Measurements from ENCODE around the gene GPX6.
A peak's percentile ranks its signal among the peaks of the same experiment; 100 is the strongest.
"Not testable (repeated sequence)": the region's sequence is repeated elsewhere in the genome, so short reads cannot be mapped to it uniquely, and the experiment has no call there.

GPX6 gene, protein sequence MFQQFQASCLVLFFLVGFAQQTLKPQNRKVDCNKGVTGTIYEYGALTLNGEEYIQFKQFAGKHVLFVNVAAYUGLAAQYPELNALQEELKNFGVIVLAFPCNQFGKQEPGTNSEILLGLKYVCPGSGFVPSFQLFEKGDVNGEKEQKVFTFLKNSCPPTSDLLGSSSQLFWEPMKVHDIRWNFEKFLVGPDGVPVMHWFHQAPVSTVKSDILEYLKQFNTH

GRCh38 chr6:28515676-28516075 lies at the start of gene GPX6:
Gene GPX6, minus strand, starts transcription at chr6:28515793. Its CDS starts 50 bp downstream, at chr6:28515743.
- H3K4me3 ChIP-seq: no peak within 1 kb of the TSS
- peaks cover 10% of the 10 kb centered on the region; the same call in 1 of the 2 replicates for H3K27me3 ChIP-seq (ENCODE audit: low read depth)
- in situ Hi-C loops (cut with MboI; ENCODE audit: low sequenced_read_pairs): no loop called here
- H3K9me3 ChIP-seq: no peaks in the 10 kb centered on the region
- H3K4me1 ChIP-seq: no peaks in the 10 kb centered on the region
- DNase-seq (ENCODE audit: low spot score in 2 of 2): no peak
- H3K36me3 ChIP-seq (replicated peaks): no peaks in the 10 kb centered on the region

- Histone ChIP-seq H3K27me3 (ENCODE audit: low read depth) (peaks cover 5% of the 10 kb centered on the region), H3K9me3 (no peaks in the 10 kb centered on the region), H3K4me1 (no peaks in the 10 kb centered on the region), H3K36me3 (replicated peaks) (no peaks in the 10 kb centered on the region), H3K4me3 (no peak overlapping the region)
- DNase-seq (ENCODE audit: low spot score in 2 of 2): no peak
- in situ Hi-C loops (cut with MboI; ENCODE audit: low sequenced_read_pairs): no loop called here
Measured at GRCh38 chr6:28563430-28564095, 48.0 kb upstream of the GPX6 start.

- no peak overlapping the region for H3K4me3 ChIP-seq
- in situ Hi-C loops (cut with MboI; ENCODE audit: low sequenced_read_pairs): no loop called here
- DNase-seq (ENCODE audit: low spot score in 2 of 2): no peak
- H3K4me1 ChIP-seq: no peaks in the 10 kb centered on the region
- H3K36me3 ChIP-seq (replicated peaks): no peaks in the 10 kb centered on the region
- H3K27me3 ChIP-seq (ENCODE audit: low read depth): peaks cover 5% of the 10 kb centered on the region
- H3K9me3 ChIP-seq: no peaks in the 10 kb centered on the region
Measured at GRCh38 chr6:28558629-28559028, 43.0 kb upstream of the GPX6 start.

DNA sequence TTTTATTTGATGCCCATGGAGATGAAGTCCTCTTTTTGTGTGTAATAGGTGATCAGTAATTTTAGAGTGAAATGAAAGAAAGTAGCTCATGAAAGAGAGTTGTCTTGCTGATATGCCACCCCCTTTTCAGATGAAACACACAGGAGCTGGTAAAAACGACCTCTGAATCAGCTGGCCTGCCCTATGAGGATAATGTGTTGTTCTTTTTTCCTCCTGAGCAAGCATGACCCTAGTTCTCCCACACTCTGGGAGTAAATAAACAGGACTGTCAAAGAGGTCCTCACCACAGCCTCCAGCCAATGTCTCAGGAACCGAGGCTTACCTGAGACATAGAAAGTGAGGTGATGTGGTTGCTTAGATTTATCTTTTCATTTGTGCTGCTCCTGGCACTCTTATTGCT lies 39.5 kb upstream of the GPX6 start:
- Histone ChIP-seq H3K27me3 (ENCODE audit: low read depth) (peaks cover 12% of the 10 kb centered on the region), H3K4me3 (no peak overlapping the region), H3K9me3 (no peaks in the 10 kb centered on the region), H3K36me3 (replicated peaks) (no peaks in the 10 kb centered on the region), H3K4me1 (no peaks in the 10 kb centered on the region)
- in situ Hi-C loops (cut with MboI; ENCODE audit: low sequenced_read_pairs): no loop called here
- no peak for DNase-seq (ENCODE audit: low spot score in 2 of 2)

DNA sequence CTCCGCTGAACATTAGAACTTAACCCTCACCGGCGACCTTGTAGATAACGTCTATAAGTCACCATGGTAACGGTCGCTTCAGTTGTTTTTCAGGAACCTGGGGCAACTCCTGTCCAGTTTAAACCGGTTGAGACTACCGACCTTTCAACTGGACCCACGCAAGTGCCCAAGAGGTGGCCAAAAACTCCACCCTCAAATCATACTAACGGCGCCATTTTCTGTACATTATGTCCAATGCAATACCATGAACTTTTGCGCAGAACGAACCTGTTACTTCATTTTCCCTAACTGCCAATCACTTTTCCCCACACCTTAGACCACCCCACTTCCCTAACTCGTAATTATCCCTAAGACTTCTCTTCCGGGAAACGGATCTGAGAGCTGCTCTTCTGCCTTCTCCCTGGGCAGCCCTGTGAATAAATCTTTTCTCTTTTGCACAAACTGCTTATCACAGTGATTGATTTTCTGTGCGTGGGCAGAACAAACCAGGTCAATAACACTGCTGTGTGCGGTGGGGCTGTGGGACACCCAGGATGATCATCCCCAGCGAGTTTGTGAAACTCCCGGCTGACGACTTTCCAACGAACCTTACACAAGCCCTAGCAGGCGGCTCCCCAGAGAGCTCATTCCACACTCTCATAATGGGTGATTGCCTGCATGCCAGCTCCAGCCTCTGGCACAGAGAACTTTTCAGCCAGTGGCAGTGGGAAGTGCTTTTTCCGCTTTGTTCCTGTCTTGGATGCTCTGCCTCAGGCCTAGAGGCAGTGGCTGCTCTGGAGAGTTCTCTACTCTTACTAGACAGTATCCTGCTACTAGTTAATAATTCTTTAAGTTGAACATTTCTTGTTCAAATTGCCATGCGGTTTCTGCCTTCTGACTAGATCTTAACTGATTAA lies 38.6 kb upstream of the GPX6 start:
- no peak for DNase-seq (ENCODE audit: low spot score in 2 of 2)
- H3K4me3 ChIP-seq: no peak overlapping the region
- H3K4me1 ChIP-seq: no peaks in the 10 kb centered on the region
- no peaks in the 10 kb centered on the region for H3K9me3 ChIP-seq
- H3K36me3 ChIP-seq (replicated peaks): no peaks in the 10 kb centered on the region
- peaks cover 12% of the 10 kb centered on the region for H3K27me3 ChIP-seq (ENCODE audit: low read depth)
- in situ Hi-C loops (cut with MboI; ENCODE audit: low sequenced_read_pairs): no loop called here

DNA sequence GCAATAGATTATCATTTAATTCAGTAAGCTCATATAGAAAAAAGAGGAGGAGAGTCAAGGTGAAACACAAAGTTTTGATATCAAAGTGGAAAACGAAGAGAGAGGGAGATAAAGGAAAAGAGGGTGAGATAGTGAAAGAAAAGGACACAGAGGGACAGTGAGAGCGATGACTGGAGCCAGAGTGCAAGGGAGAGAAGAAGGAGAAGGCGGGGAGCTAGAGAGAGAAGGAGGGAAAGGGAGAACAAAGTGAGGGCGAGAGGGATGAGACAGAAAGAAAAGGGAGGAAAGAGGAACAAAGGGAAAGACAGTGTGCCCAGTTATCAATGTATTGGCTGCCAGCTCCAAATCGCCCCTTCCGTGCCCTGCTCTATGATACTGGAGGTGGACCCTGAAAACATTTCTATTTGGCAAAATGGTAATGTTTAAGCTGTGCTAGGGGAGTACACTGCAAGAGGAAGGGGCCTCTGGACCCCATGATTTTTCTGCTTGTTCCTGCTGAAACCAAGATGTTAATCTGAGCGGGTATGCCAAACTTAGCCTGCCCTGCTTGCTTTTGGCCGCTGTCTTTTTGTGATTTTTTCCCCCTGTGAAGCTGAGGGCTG lies 37.9 kb upstream of the GPX6 start:
- Histone ChIP-seq H3K4me1 (no peaks in the 10 kb centered on the region), H3K4me3 (no peak overlapping the region), H3K36me3 (replicated peaks) (no peaks in the 10 kb centered on the region), H3K9me3 (no peaks in the 10 kb centered on the region), H3K27me3 (ENCODE audit: low read depth) (peaks cover 12% of the 10 kb centered on the region)
- in situ Hi-C loops (cut with MboI; ENCODE audit: low sequenced_read_pairs): no loop called here
- DNase-seq (ENCODE audit: low spot score in 2 of 2): no peak

DNA sequence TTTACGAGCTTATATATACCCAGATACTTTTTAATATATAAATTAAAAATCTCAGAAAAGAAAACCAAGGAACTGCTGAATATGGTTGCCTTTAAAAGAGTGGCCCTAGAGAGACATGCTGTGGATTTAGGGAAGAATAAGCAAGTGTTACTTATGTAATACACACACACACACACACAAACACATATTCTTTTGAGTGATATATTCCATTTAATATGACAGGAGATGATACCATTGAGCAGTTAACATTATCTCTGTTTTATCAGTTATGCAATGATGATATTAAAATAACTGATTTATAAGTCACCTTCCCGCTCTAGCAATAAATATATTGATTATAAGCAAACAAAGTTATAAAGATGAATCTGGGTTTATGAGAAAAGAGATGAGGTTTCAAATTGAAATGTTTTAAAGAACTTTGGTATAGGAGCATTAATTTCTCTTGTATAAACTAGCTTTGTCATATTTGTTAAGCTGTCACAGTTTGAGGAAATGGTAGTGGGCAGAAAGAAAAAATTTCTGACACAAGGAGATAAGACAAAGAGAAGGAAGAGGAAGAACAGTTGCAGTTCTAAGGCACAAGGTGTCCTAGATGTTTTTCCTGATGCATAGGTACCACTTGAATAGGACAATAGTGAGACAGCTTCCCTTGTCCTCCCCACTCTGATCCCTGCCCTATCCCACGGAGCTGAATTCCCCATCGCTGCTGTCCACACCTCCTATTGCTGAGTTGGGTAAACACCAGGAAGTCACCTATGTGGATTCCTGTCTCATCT lies 36.5 kb upstream of the GPX6 start:
- in situ Hi-C loops (cut with MboI; ENCODE audit: low sequenced_read_pairs): no loop called here
- no peaks in the 10 kb centered on the region for H3K9me3 ChIP-seq
- H3K36me3 ChIP-seq (replicated peaks): no peaks in the 10 kb centered on the region
- no peak for DNase-seq (ENCODE audit: low spot score in 2 of 2)
- no peaks in the 10 kb centered on the region for H3K4me1 ChIP-seq
- H3K27me3 ChIP-seq (ENCODE audit: low read depth): peaks cover 12% of the 10 kb centered on the region
- no peak overlapping the region for H3K4me3 ChIP-seq

DNA sequence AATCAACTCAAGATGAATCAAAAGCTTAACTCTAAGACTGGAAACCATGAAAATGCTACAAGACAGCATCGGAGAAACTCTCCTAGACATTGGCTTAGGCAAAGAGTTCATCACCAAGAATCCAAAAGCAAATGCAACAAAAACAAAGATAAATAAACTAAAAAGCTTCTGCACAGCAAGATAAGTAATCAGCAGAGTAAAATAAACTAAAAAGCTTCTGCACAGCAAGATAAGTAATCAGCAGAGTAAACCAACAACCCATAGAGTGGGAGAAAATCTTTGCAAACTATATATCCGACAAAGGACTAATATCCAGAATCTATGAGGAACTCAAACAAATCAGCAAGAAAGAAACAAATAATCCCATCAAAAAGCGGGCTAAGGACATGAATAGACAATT lies 31.4 kb upstream of the GPX6 start:
- H3K36me3 ChIP-seq (replicated peaks); H3K4me3 ChIP-seq; DNase-seq (ENCODE audit: low spot score in 2 of 2); H3K27me3 ChIP-seq (ENCODE audit: low read depth); in situ Hi-C loops (cut with MboI; ENCODE audit: low sequenced_read_pairs); H3K9me3 ChIP-seq; H3K4me1 ChIP-seq: not testable (repeated sequence)

DNA sequence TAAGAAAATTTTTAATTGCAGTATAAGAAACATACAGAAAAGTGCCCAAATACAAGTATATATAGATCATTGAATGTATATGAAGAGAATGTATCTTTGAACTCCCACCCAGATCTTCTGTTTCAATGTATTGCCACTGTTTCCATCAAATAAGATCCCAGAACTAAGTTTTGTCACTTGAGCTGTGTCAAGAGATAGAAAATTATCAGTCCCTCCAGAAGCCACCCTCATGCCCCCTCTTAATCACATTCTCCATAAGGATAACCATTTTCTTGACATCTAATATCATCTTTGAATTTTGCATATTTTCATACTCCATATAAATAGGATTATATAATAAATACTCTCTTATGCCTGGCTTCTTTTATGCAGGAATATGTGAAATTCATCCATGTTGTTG lies 30.4 kb upstream of the GPX6 start:
- Histone ChIP-seq H3K27me3 (ENCODE audit: low read depth) (0 out of 2 replicates have a peak, but pooled peaks cover 2% of the 10 kb centered on the region), H3K36me3 (replicated peaks) (no peaks in the 10 kb centered on the region), H3K4me3 (no peak overlapping the region), H3K9me3 (no peaks in the 10 kb centered on the region), H3K4me1 (no peaks in the 10 kb centered on the region)
- in situ Hi-C loops (cut with MboI; ENCODE audit: low sequenced_read_pairs): no loop called here
- DNase-seq (ENCODE audit: low spot score in 2 of 2): no peak

DNA sequence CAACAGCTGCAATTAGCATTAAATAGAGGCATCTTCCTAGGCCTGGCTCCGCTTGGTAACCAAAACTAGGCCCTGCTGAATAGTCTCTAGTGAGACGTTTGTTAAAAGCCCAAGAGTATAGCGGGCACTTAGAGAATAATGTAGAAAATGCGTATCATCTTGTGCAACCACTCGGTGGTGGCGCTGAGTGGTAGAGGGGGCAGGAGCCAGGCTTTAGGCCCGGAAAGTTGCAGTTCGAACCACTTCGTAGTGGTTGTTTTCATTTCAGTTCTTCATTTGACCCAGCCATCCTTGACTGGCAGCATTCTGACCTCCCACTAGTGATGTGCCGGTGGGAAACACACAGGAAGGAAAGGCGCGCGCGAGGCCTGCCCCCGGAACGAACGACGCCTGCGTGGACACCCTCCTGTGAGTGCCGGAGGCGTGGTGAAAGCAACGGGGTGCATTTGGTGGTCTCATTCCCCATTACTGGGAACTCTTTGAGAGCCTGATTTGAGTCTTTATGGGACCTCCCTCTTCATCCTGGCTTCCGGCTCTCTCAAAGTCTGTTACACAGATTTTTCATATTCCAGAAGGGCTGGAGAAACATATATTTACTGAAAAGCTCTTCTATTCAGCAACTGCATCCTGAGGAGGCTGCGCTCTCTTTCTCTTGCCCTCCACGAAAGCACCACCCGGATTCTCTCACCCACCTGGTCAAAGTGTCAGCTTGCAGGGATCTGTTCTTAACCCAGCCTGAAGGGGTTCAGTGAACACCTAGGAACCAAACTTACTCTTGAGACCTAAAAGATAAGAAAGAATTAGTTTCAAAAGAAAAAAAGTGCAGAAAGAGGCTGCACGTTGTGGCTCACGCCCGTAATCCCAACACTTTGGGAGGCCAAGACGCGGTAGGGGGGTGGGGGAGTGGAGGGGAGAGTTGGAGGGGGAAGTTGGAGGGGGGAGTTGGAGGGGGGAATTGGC lies 28.3 kb upstream of the GPX6 start:
- 0 out of 2 replicates have a peak, but pooled peaks cover 2% of the 10 kb centered on the region for H3K27me3 ChIP-seq (ENCODE audit: low read depth)

DNA sequence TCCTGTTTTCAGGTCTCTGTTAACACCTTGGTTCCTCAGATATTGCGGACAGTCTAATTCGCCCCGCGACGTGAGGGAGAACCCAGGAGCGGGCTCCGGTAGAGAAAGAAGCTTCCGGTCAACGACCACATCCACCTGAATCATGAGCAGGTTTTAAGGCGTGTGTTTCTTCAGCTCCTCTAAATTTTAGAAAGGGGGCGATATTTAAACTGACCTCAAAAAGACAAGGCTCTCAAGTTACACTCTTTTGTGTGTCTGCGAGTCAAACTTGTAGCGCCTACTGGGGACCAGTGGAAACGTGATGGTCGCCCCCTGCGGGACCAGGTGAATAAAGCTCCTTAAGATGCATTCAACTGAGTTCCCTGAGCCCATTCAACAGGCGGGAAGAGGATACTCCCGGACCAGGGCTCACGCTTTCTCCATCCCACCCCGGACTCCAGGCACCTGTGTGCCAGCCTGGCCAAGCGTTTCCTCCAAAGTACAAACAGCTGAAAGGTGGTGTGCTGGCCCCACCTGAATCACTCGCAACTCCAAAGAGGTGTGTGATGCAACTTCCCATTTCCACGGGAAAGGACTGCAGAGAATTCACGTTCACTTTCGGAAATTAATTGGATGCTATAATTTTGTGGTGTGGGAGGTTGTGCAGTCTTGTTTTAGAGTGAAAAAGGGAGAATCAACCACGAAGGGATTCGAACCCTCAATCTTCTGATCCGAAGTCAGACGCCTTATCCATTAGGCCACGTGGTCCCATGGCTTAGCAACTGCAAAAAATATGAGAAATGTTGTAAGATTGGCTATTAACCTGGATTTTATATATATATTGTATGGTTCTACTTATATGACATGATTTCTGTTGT lies 27.1 kb upstream of the GPX6 start:
- DNase-seq (ENCODE audit: low spot score in 2 of 2): peak; percentile 85 to 90
- in situ Hi-C loops (cut with MboI; ENCODE audit: low sequenced_read_pairs): no loop called here
- Histone ChIP-seq H3K36me3 (replicated peaks) (no peaks in the 10 kb centered on the region), H3K9me3 (no peaks in the 10 kb centered on the region), H3K27me3 (ENCODE audit: low read depth) (0 out of 2 replicates have a peak, but pooled peaks cover 2% of the 10 kb centered on the region), H3K4me1 (no peaks in the 10 kb centered on the region), H3K4me3 (peak overlapping the region; percentile 34)

More for the DNA sequence above, 28.3 kb upstream of the GPX6 start:
- no peaks in the 10 kb centered on the region for H3K4me1 ChIP-seq
- in situ Hi-C loops (cut with MboI; ENCODE audit: low sequenced_read_pairs): no loop called here
- no peaks in the 10 kb centered on the region for H3K36me3 ChIP-seq (replicated peaks)
- no peak for DNase-seq (ENCODE audit: low spot score in 2 of 2)
- no peaks in the 10 kb centered on the region for H3K9me3 ChIP-seq
- H3K4me3 ChIP-seq: no peak overlapping the region
